Spleen (tissue), 7 donors: ENCODE data around the gene MYH7.

Experiments
- CTCF ChIP-seq, 11 experiments: fragments of 200-600 bp in 7 of 11; fragments of 450-650 bp in 4 of 11; sonication (generic) in 4 of 11; IDR thresholded peaks in 8 of 11; conservative IDR thresholded peaks in 3 of 11; 1 replicate in 7 of 11; 2 replicates in 4 of 11; pipeline versions ENCODE4 v1.4.0 to v1.8.0; 2016 to 2021; ENCODE audit warnings: antibody characterized with exemption in 11 of 11, inconsistent platforms in 4 of 11, mild to moderate bottlenecking in 1 of 11
- POLR2A ChIP-seq, 3 donors: fragments of 450-650 bp; IDR thresholded peaks; one replicate each; pipeline ENCODE4 v1.5.1; 2017; ENCODE audit warnings: antibody characterized with exemption in 3 of 3, mild to moderate bottlenecking in 1 of 3
- donor health status: DM: no; HTN: no; CAD: no; lungs with moderate emphysema.
- donor health status: DM: no; HTN: no; CAD: no.
- donor health status: DM: no; HTN: no; CAD: no.

DNA sequence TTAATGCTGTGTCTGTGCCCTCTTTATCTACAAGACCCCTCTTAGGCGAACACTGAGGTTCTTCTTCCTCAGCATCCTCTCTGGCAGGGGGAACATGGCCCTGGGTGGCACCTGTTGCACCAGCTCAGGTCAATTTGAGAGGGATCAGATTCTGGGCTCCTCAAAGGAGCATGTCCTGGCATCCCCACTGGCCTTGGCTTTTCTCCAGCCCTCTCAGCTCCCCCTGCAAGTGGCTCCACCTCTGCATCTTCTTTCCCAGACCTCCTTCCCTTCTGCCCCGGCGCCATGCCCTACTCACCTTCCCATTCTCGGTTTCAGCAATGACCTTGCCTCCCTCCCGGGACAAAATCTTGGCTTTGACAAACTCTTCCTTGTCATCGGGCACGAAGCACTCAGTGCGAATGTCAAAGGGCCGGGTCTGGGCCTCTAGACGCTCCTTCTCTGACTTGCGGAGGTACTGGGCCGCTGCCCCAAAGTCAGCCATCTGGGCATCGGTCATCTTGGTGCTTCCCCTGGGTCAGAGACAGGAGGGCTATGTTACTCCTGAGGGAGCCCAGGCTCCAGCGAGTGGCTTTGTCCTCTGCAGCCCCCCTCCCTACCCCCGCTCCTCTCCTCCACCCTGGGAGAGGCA is 28.6 kb downstream of the MYH7 start:
- TF ChIP-seq CTCF (IDR thresholded peaks at IDR 0.05 in 8 of 11, conservative IDR thresholded peaks at IDR 0.05 in 3 of 11) (no peak), POLR2A (IDR thresholded peaks at IDR 0.05) (no peak)
